ENCODE measurements around the gene C1orf87. TPM values are rescaled to one million over a fixed set of nuclear protein-coding genes. Genes with fewer than 3 reads are reported as not detected.

Gene C1orf87
- total RNA-seq, 2 donors from 2014 or later: not detected

DNA sequence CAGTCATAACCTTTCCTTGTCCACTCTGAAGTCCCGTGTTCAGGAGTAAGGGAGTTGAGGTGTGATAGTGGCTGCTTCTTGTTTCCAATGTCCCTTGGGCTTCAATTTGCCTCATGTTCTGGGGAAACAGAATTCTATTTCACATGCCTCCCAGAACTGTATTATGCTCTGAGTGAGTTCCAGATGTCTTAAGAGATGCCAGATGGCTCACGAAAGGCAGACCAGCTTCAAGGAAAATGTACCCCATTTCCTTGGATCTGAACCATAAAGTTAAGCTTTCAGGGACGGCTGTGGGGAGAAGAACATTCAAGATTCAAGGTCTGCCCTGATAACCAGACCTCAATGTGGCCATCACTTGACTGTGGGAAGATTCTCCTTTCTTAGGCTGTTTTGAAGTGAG is 42.4 kb downstream of the C1orf87 start:
- DNase-seq (ENCODE audit: low spot score): no peak
- TF ChIP-seq CTCF (IDR thresholded peaks at IDR 0.05): no peak
- Histone ChIP-seq H3K36me3 (no peaks in the 10 kb centered on the region), H3K27ac (no peak overlapping the region), H3K4me1 (no peaks in the 10 kb centered on the region), H3K4me3 (no peak overlapping the region), H3K9me3 (no peaks in the 10 kb centered on the region), H3K27me3 (no peaks in the 10 kb centered on the region)

- no peaks in the 10 kb centered on the region for H3K4me1 ChIP-seq
- H3K9me3 ChIP-seq: no peaks in the 10 kb centered on the region
- no peak for DNase-seq (ENCODE audit: low spot score)
- no peaks in the 10 kb centered on the region for H3K27me3 ChIP-seq
- H3K27ac ChIP-seq: no peak overlapping the region
- H3K36me3 ChIP-seq: no peaks in the 10 kb centered on the region
- no peak overlapping the region for H3K4me3 ChIP-seq
- no peak for TF ChIP-seq CTCF (IDR thresholded peaks at IDR 0.05)
Observed at GRCh38 chr1:60025552-60025951, 48.0 kb downstream of the C1orf87 start.

DNA sequence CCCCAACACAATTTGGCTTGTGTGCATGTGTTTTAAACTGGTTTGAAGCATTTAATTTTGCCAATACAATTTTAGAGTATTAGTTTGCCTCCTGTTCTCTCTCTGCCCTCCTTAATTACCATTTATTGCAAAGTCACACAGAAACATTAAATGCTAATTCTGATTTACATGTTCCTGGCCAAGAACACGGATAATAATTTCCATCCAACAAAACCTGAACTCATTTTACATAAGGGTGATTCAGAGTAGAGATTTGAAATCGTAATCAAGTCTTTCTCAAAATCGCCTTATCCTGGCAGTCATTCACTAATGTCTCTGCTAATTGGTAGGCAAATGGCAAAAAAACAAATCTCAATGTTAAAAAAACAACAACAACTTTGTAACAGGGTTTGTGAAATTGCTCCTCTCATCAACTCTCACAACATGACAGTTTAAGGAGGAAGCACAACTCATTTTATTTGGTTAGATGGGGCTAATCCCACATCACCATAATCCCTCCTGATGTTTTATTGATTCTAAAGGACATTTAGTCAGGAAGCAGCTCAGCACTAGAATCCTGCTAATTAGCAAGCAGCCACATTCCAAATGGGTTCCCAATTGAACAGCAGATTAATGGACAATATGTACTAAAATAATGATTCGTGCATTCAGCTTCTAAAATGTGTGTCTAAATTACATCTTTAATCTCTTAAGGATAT is 55.9 kb downstream of the C1orf87 start:
- H3K4me1 ChIP-seq: no peaks in the 10 kb centered on the region
- H3K36me3 ChIP-seq: no peaks in the 10 kb centered on the region
- TF ChIP-seq CTCF (IDR thresholded peaks at IDR 0.05): no peak
- no peak overlapping the region for H3K4me3 ChIP-seq
- H3K27ac ChIP-seq: no peak overlapping the region
- DNase-seq (ENCODE audit: low spot score): no peak
- no peaks in the 10 kb centered on the region for H3K9me3 ChIP-seq
- H3K27me3 ChIP-seq: no peaks in the 10 kb centered on the region

GRCh38 chr1:60010690-60011089 is 62.9 kb downstream of the C1orf87 start:
- no peaks in the 10 kb centered on the region for H3K4me1 ChIP-seq

GRCh38 chr1:60008500-60008899 is 65.1 kb downstream of the C1orf87 start:
- Histone ChIP-seq H3K27ac (no peak overlapping the region), H3K36me3 (no peaks in the 10 kb centered on the region), H3K27me3 (no peaks in the 10 kb centered on the region), H3K4me3 (no peak overlapping the region), H3K9me3 (no peaks in the 10 kb centered on the region), H3K4me1 (no peaks in the 10 kb centered on the region)
- no peak for TF ChIP-seq CTCF (IDR thresholded peaks at IDR 0.05)
- DNase-seq (ENCODE audit: low spot score): no peak

More at GRCh38 chr1:60010690-60011089, 62.9 kb downstream of the C1orf87 start:
- DNase-seq (ENCODE audit: low spot score): no peak
- no peak for TF ChIP-seq CTCF (IDR thresholded peaks at IDR 0.05)
- Histone ChIP-seq H3K36me3 (no peaks in the 10 kb centered on the region), H3K27me3 (no peaks in the 10 kb centered on the region), H3K27ac (no peak overlapping the region), H3K4me3 (no peak overlapping the region), H3K9me3 (no peaks in the 10 kb centered on the region)

DNA sequence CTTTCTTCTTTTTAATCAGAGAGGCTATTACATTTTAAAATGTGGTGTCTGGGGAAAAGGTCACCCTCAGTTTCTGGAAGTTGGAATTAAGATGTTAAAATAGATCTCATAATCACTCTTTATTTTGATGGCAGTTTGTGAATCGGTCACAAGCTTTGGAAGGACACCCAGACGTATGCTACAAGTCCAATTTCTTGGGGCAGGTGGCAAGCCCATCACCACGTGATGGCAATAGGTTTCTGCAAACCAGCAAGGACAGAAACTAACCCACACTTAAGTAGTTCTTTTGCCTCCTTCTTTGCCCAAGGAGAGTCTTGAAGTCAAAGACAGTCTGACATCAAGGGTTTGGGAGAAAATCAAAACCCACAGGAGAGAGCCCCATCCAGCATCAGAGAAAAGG is 72.9 kb downstream of the C1orf87 start:
- Histone ChIP-seq H3K4me3 (no peak overlapping the region), H3K4me1 (no peaks in the 10 kb centered on the region), H3K27me3 (no peaks in the 10 kb centered on the region), H3K9me3 (no peaks in the 10 kb centered on the region), H3K36me3 (no peaks in the 10 kb centered on the region), H3K27ac (no peak overlapping the region)
- TF ChIP-seq CTCF (IDR thresholded peaks at IDR 0.05): no peak
- DNase-seq (ENCODE audit: low spot score): no peak
